ENCODE results near the gene SH3RF2. TPM values are rescaled to one million over a fixed set of nuclear protein-coding genes. Genes with fewer than 3 reads are reported as not detected.

The SH3RF2 gene
- total RNA-seq, 1 donor from 2014 or later: 376 TPM

- no peak overlapping the region for H3K27ac ChIP-seq (replicated peaks)
- peaks cover 26% of the 10 kb centered on the region for H3K36me3 ChIP-seq
- no peak for TF ChIP-seq CTCF (IDR thresholded peaks at IDR 0.05; ENCODE audit: borderline replicate concordance)
- no peaks in the 10 kb centered on the region for H3K9me3 ChIP-seq (replicated peaks)
- H3K4me1 ChIP-seq: peaks cover 10% of the 10 kb centered on the region
- intact Hi-C loops (cut with micrococcal nuclease): no loop called here
- no peaks in the 10 kb centered on the region for H3K27me3 ChIP-seq (ENCODE audit: low read depth)
- no peak overlapping the region for H3K4me3 ChIP-seq
- no peak for DNase-seq
Observed at GRCh38 chr5:146112476-146112875, 176.1 kb downstream of the SH3RF2 start.

Other genes with a start within 250 kb of the SH3RF2 start
- 12.2 TPM for gene PRELID2, start 101.2 kb upstream of the SH3RF2 start, total RNA-seq
- gene GRXCR2, start 63.6 kb upstream of the SH3RF2 start, total RNA-seq: 1.1 TPM
- gene PLAC8L1, start 169.0 kb downstream of the SH3RF2 start, total RNA-seq: 0.49 TPM
- 92.8 TPM for gene LARS1, start 246.1 kb downstream of the SH3RF2 start, total RNA-seq

All from left ventricle myocardium inferior (tissue), 1 donor.